Activated CD4-positive, alpha-beta T cell treated with anti-CD3 and anti-CD28 coated beads, Interleukin-2, amount 10 ng/mL, durations not matched to agents 24 days and 14 days (primary cell): ENCODE measurements around the gene GLB1L2. TPM values are rescaled to one million over a fixed set of nuclear protein-coding genes. Genes with fewer than 3 reads are reported as not detected.
A peak's percentile ranks its signal among the peaks of the same experiment; 100 is the strongest.
"Not testable (repeated sequence)": the region's sequence is repeated elsewhere in the genome, so short reads cannot be mapped to it uniquely, and the experiment has no call there.

Experiments used
- DNase-seq: peaks from one replicate; pipeline ENCODE4 v3.0.0; 2022
- H3K27ac Mint-ChIP-seq: one replicate; pipeline ENCODE4 v1.8.0; 2022; ENCODE audit warnings: mild to moderate bottlenecking, mixed read lengths
- H3K27me3 Mint-ChIP-seq: one replicate; pipeline ENCODE4 v1.8.0; 2022; ENCODE audit warnings: mixed read lengths
- H3K36me3 Mint-ChIP-seq: one replicate; pipeline ENCODE4 v1.8.0; 2022; ENCODE audit warnings: low read depth, mild to moderate bottlenecking, mixed read lengths
- H3K4me1 Mint-ChIP-seq: one replicate; pipeline ENCODE4 v1.8.0; 2021; ENCODE audit warnings: mixed read lengths
- H3K4me3 Mint-ChIP-seq: one replicate; pipeline ENCODE4 v1.8.0; 2022; ENCODE audit warnings: mild to moderate bottlenecking, moderate library complexity, mixed read lengths
- H3K9me3 Mint-ChIP-seq: one replicate; pipeline ENCODE4 v1.8.0; 2021; ENCODE audit warnings: mixed read lengths
- intact Hi-C: fragments of 100-400 bp; cut with micrococcal nuclease; formaldehyde crosslinking; loops from one replicate; pipeline ENCODE4 v1.15.1; 2023
- total RNA-seq: library from RNA; stranded (reverse); gene quantifications from 2 replicates; pipeline ENCODE4 v1.2.3, GENCODE V29; 2022

The GLB1L2 gene
- total RNA-seq, 1 donor from 2014 or later = 11.2 TPM

GRCh38 chr11:134294664-134295063 is 37.1 kb upstream of the GLB1L2 start:
- H3K36me3 Mint-ChIP-seq = peaks cover 16% of the 10 kb centered on the region
- DNase-seq = no peak
- intact Hi-C loops = no loop called here
- no peaks in the 10 kb centered on the region for H3K9me3 Mint-ChIP-seq
- H3K27me3 Mint-ChIP-seq = no peaks in the 10 kb centered on the region
- H3K27ac Mint-ChIP-seq = no peak overlapping the region
- H3K4me1 Mint-ChIP-seq = no peaks in the 10 kb centered on the region
- no peak overlapping the region for H3K4me3 Mint-ChIP-seq

GRCh38 chr11:134312223-134312622 is 19.6 kb upstream of the GLB1L2 start:
- intact Hi-C loops = no loop called here

GRCh38 chr11:134312807-134313206 is 19.0 kb upstream of the GLB1L2 start:
- H3K4me1 Mint-ChIP-seq = no peaks in the 10 kb centered on the region
- intact Hi-C loops = no loop called here
- peaks cover 21% of the 10 kb centered on the region for H3K36me3 Mint-ChIP-seq
- H3K27ac Mint-ChIP-seq = no peak overlapping the region
- H3K27me3 Mint-ChIP-seq = no peaks in the 10 kb centered on the region
- DNase-seq = no peak
- H3K9me3 Mint-ChIP-seq = peaks cover 6% of the 10 kb centered on the region
- H3K4me3 Mint-ChIP-seq = no peak overlapping the region

More at GRCh38 chr11:134312223-134312622, 19.6 kb upstream of the GLB1L2 start:
- Mint-ChIP-seq H3K4me3 (no peak overlapping the region), H3K36me3 (peaks cover 24% of the 10 kb centered on the region), H3K9me3 (peaks cover 9% of the 10 kb centered on the region), H3K4me1 (no peaks in the 10 kb centered on the region), H3K27ac (no peak overlapping the region), H3K27me3 (no peaks in the 10 kb centered on the region)
- DNase-seq = no peak

GRCh38 chr11:134313379-134313778 is 18.4 kb upstream of the GLB1L2 start:
- H3K36me3 Mint-ChIP-seq = peaks cover 21% of the 10 kb centered on the region
- no peak for DNase-seq
- H3K9me3 Mint-ChIP-seq = peaks cover 6% of the 10 kb centered on the region
- no peaks in the 10 kb centered on the region for H3K27me3 Mint-ChIP-seq
- H3K4me3 Mint-ChIP-seq = no peak overlapping the region
- intact Hi-C loops = no loop called here
- no peak overlapping the region for H3K27ac Mint-ChIP-seq
- no peaks in the 10 kb centered on the region for H3K4me1 Mint-ChIP-seq

- H3K36me3 Mint-ChIP-seq = peaks cover 21% of the 10 kb centered on the region
- H3K4me3 Mint-ChIP-seq = no peak overlapping the region
- intact Hi-C loops = no loop called here
- peaks cover 8% of the 10 kb centered on the region for H3K9me3 Mint-ChIP-seq
- no peaks in the 10 kb centered on the region for H3K4me1 Mint-ChIP-seq
- H3K27me3 Mint-ChIP-seq = no peaks in the 10 kb centered on the region
- DNase-seq = no peak
- H3K27ac Mint-ChIP-seq = no peak overlapping the region
Measured at GRCh38 chr11:134313821-134314607, 17.8 kb upstream of the GLB1L2 start.

GRCh38 chr11:134317103-134317502 is 14.7 kb upstream of the GLB1L2 start:
- Mint-ChIP-seq H3K27me3 (no peaks in the 10 kb centered on the region), H3K36me3 (peaks cover 38% of the 10 kb centered on the region), H3K27ac (no peak overlapping the region), H3K9me3 (peaks cover 16% of the 10 kb centered on the region), H3K4me1 (no peaks in the 10 kb centered on the region), H3K4me3 (no peak overlapping the region)
- intact Hi-C loops = no loop called here
- no peak for DNase-seq

GRCh38 chr11:134321373-134321772 is 10.4 kb upstream of the GLB1L2 start:
- H3K4me1 Mint-ChIP-seq, intact Hi-C loops, H3K27ac Mint-ChIP-seq, H3K27me3 Mint-ChIP-seq, H3K4me3 Mint-ChIP-seq, DNase-seq: not testable (repeated sequence)
- peaks cover 36% of the 10 kb centered on the region for H3K36me3 Mint-ChIP-seq
- peaks cover 16% of the 10 kb centered on the region for H3K9me3 Mint-ChIP-seq

- no peaks in the 10 kb centered on the region for H3K4me1 Mint-ChIP-seq
- no peak overlapping the region for H3K27ac Mint-ChIP-seq
- H3K4me3 Mint-ChIP-seq = no peak overlapping the region
- DNase-seq = no peak
- H3K9me3 Mint-ChIP-seq = peaks cover 16% of the 10 kb centered on the region
- intact Hi-C loops = no loop called here
- peaks cover 31% of the 10 kb centered on the region for H3K36me3 Mint-ChIP-seq
- H3K27me3 Mint-ChIP-seq = no peaks in the 10 kb centered on the region
Measured at GRCh38 chr11:134322553-134322952, 9.2 kb upstream of the GLB1L2 start.

- Mint-ChIP-seq H3K27ac (no peak overlapping the region), H3K4me1 (peaks cover 13% of the 10 kb centered on the region), H3K27me3 (peaks cover 32% of the 10 kb centered on the region), H3K4me3 (no peak overlapping the region), H3K36me3 (peaks cover 3% of the 10 kb centered on the region), H3K9me3 (no peaks in the 10 kb centered on the region)
- no peak for DNase-seq
- intact Hi-C loops = no loop called here
Measured at GRCh38 chr11:134328433-134328832, 3.4 kb upstream of the GLB1L2 start.

- Mint-ChIP-seq H3K9me3 (no peaks in the 10 kb centered on the region), H3K4me3 (peak overlapping the region; percentile 86), H3K36me3 (peaks cover 3% of the 10 kb centered on the region), H3K27ac (no peak overlapping the region), H3K27me3 (peaks cover 48% of the 10 kb centered on the region), H3K4me1 (peaks cover 14% of the 10 kb centered on the region)
- intact Hi-C loops = loop anchor here (1.0 to 10.0 kb wide), 4 partner anchors 77 to 373 kb away; partner anchors contain the start of genes ACAD8, IGSF9B, THYN1 and VPS26B
- DNase-seq = peak; percentile 58
Measured at GRCh38 chr11:134330611-134331353, 1.0 kb upstream of the GLB1L2 start.

GRCh38 chr11:134332189-134332631 is 422 bp downstream of the GLB1L2 start:
- Mint-ChIP-seq H3K4me1 (peaks cover 16% of the 10 kb centered on the region), H3K27me3 (peaks cover 51% of the 10 kb centered on the region), H3K4me3 (peak overlapping the region; percentile 80), H3K27ac (no peak overlapping the region), H3K36me3 (peaks cover 3% of the 10 kb centered on the region), H3K9me3 (no peaks in the 10 kb centered on the region)
- intact Hi-C loops = loop anchor here (1.0 to 10.0 kb wide), 3 partner anchors 57 to 375 kb away; partner anchors contain the start of gene IGSF9B
- no peak for DNase-seq

- DNase-seq = no peak
- Mint-ChIP-seq H3K27ac (peak overlapping the region; percentile 48), H3K4me3 (peak overlapping the region; percentile 80), H3K4me1 (peaks cover 16% of the 10 kb centered on the region), H3K36me3 (peaks cover 3% of the 10 kb centered on the region), H3K27me3 (peaks cover 51% of the 10 kb centered on the region), H3K9me3 (no peaks in the 10 kb centered on the region)
- intact Hi-C loops = loop anchor here (1.0 to 10.0 kb wide), 3 partner anchors 57 to 375 kb away; partner anchors contain the start of gene IGSF9B
Measured at GRCh38 chr11:134332782-134333181, 994 bp downstream of the GLB1L2 start.

- H3K4me3 Mint-ChIP-seq = peak overlapping the region; percentile 80
- peaks cover 51% of the 10 kb centered on the region for H3K27me3 Mint-ChIP-seq
- DNase-seq = no peak
- peaks cover 3% of the 10 kb centered on the region for H3K36me3 Mint-ChIP-seq
- H3K4me1 Mint-ChIP-seq = peaks cover 16% of the 10 kb centered on the region
- intact Hi-C loops = loop anchor here (5.0 to 10.0 kb wide), 2 partner anchors 259 to 376 kb away; partner anchors contain the start of gene IGSF9B
- no peaks in the 10 kb centered on the region for H3K9me3 Mint-ChIP-seq
- H3K27ac Mint-ChIP-seq = no peak overlapping the region
Measured at GRCh38 chr11:134333312-134333711, 1.5 kb downstream of the GLB1L2 start.

- DNase-seq = no peak
- Mint-ChIP-seq H3K27ac (no peak overlapping the region), H3K36me3 (peaks cover 3% of the 10 kb centered on the region), H3K9me3 (no peaks in the 10 kb centered on the region), H3K4me1 (peaks cover 16% of the 10 kb centered on the region), H3K27me3 (peaks cover 49% of the 10 kb centered on the region), H3K4me3 (no peak overlapping the region)
- intact Hi-C loops = loop anchor here (5.0 to 10.0 kb wide), 2 partner anchors 259 to 377 kb away; partner anchors contain the start of gene IGSF9B
Measured at GRCh38 chr11:134333946-134334345, 2.2 kb downstream of the GLB1L2 start.
